GM12878 (cell line): ENCODE results near the gene DPF3. TPM values are rescaled to one million over a fixed set of nuclear protein-coding genes. Genes with fewer than 3 reads are reported as not detected.

Source experiments
- ATAC-seq: fragments of 200-7000 bp; cut with Tn5 transposase; 3 replicates; pipeline ENCODE4 v1.9.1; 2020; ENCODE audit warnings: mild to moderate bottlenecking, moderate library complexity
- BruUV-seq: library from RNA; stranded (reverse); fragments of 400-500 nt; replicated peaks from 2 replicates; lab custom pipeline; 2021; lab: Mats Ljungman, UMichigan
- CTCF ChIA-PET: fragments of 300-600 bp; sonication (Branson Sonifier 250); formaldehyde crosslinking; extraction: SDS; loops from one replicate; lab custom pipeline; 2021; ENCODE audit warnings: inconsistent platforms; lab: Yijun Ruan, JAX
- POLR2A ChIA-PET: fragments of 350-600 bp; formaldehyde crosslinking; extraction: SDS; loops from one replicate; lab custom pipeline; 2021; ENCODE audit warnings: inconsistent platforms; lab: Charles Lee
- RAD21 ChIA-PET: fragments of 300-600 bp; sonication (Branson Sonifier 250); formaldehyde crosslinking; loops from one replicate; lab custom pipeline; 2023; ENCODE audit warnings: antibody characterized with exemption; ENCODE audit not compliant: unreplicated experiment; lab: Charles Lee
- SMC1A ChIA-PET: fragments of 300-600 bp; sonication (Branson Sonifier 250); formaldehyde crosslinking; loops from one replicate; lab custom pipeline; 2023; ENCODE audit not compliant: unreplicated experiment, uncharacterized antibody; lab: Charles Lee
- DNase-seq: peaks from one replicate; pipeline ENCODE4 v3.0.0-alpha.2; 2011; ENCODE audit warnings: low read depth, low spot score
- FAIRE-seq: peaks from 3 replicates; lab custom pipeline; 2011; peaks lifted over from hg19 to GRCh38; lab: Jason Lieb, UNC
- H2AFZ ChIP-seq: 2 replicates; pipeline ENCODE4 v1.6.0; 2011; ENCODE audit warnings: low read depth, low read length, control low read depth; ENCODE audit not compliant: control insufficient read depth
- H3K27ac ChIP-seq: 2 replicates; pipeline ENCODE4 v1.5.1; 2011; ENCODE audit warnings: control low read depth; ENCODE audit not compliant: control insufficient read depth, insufficient read depth
- H3K27me3 ChIP-seq, 2 experiments: replicated peaks in 1 of 2; 2 replicates each; pipeline versions ENCODE4 v1.6.0 to v1.6.1; 2011; ENCODE audit warnings: low read length in 1 of 2; ENCODE audit not compliant: control insufficient read depth in 2 of 2, insufficient read depth in 2 of 2
- H3K36me3 ChIP-seq, 2 experiments: 2 replicates each; pipeline ENCODE4 v1.5.1; 2011; ENCODE audit warnings: low read length in 1 of 2; ENCODE audit not compliant: control insufficient read depth in 2 of 2, insufficient read depth in 2 of 2
- H3K4me1 ChIP-seq: 2 replicates; pipeline ENCODE4 v1.6.1; 2011; ENCODE audit warnings: mild to moderate bottlenecking, low read length, moderate library complexity, mixed read lengths; ENCODE audit not compliant: control insufficient read depth, insufficient read depth
- H3K4me2 ChIP-seq: 2 replicates; pipeline ENCODE4 v1.6.0; 2011; ENCODE audit warnings: control low read depth; ENCODE audit not compliant: control insufficient read depth, insufficient read depth
- H3K4me3 ChIP-seq: fragments of 200-600 bp; sonication (generic); 2 replicates; pipeline ENCODE4 v1.5.1; 2016
- H3K79me2 ChIP-seq: 2 replicates; pipeline ENCODE4 v1.6.0; 2011; ENCODE audit warnings: low read length; ENCODE audit not compliant: control insufficient read depth, insufficient read depth
- H3K9ac ChIP-seq: 2 replicates; pipeline ENCODE4 v1.8.0; 2011; ENCODE audit warnings: low read length, control low read depth, mixed read lengths; ENCODE audit not compliant: control insufficient read depth, insufficient read depth
- H3K9me3 ChIP-seq: replicated peaks from 3 replicates; pipeline ENCODE4 v1.5.1; 2011; ENCODE audit warnings: mild to moderate bottlenecking, low read length; ENCODE audit not compliant: control insufficient read depth, insufficient read depth
- H4K20me1 ChIP-seq: 2 replicates; pipeline ENCODE4 v1.6.0; 2011; ENCODE audit not compliant: control insufficient read depth, insufficient read depth
- ASH2L ChIP-seq: fragments of 300-600, 200-600 bp; sonication (generic); IDR thresholded peaks from 2 replicates; pipeline ENCODE4 v1.6.1; 2017; ENCODE audit warnings: low read depth, mild to moderate bottlenecking, borderline replicate concordance
- CHD1 ChIP-seq: IDR thresholded peaks from 2 replicates; pipeline ENCODE4 v1.6.1; 2012; ENCODE audit warnings: low read depth, low read length, improper control_type of control experiment
- CHD2 ChIP-seq: IDR thresholded peaks from 2 replicates; pipeline ENCODE4 v1.6.1; 2011; ENCODE audit warnings: low read depth, low read length, improper control_type of control experiment, borderline replicate concordance
- GABPA ChIP-seq: IDR thresholded peaks from 2 replicates; pipeline ENCODE4 v1.6.1; 2014; ENCODE audit warnings: antibody characterized with exemption, low read depth, mild to moderate bottlenecking, inconsistent platforms
- IRF5 ChIP-seq: fragments of 450-650 bp; IDR thresholded peaks from 2 replicates; pipeline ENCODE4 v1.6.1; 2017; ENCODE audit warnings: borderline replicate concordance
- MEF2A ChIP-seq: IDR thresholded peaks from 2 replicates; pipeline ENCODE4 v1.6.1; 2011; ENCODE audit warnings: low read depth, mild to moderate bottlenecking, low read length, moderate library complexity; ENCODE audit not compliant: insufficient read depth
- MXI1 ChIP-seq: fragments of 150-350 bp; IDR thresholded peaks from 2 replicates; pipeline ENCODE4 v1.6.1; 2011; ENCODE audit warnings: low read depth, mild to moderate bottlenecking, inconsistent platforms, low read length, improper control_type of control experiment
- NBN ChIP-seq: fragments of 450-650 bp; IDR thresholded peaks from 2 replicates; pipeline ENCODE4 v1.6.1; 2016
- NR2C2 ChIP-seq: IDR thresholded peaks from 2 replicates; pipeline ENCODE4 v1.6.1; 2011; ENCODE audit warnings: borderline replicate concordance, low read depth; ENCODE audit not compliant: control insufficient read depth, insufficient read length
- PAX8 ChIP-seq: fragments of 450-650 bp; IDR thresholded peaks from 2 replicates; pipeline ENCODE4 v1.6.1; 2017; ENCODE audit warnings: mild to moderate bottlenecking, moderate library complexity
- POU2F2 ChIP-seq: IDR thresholded peaks from 3 replicates; pipeline ENCODE4 v1.6.1; 2011; ENCODE audit warnings: low read depth, mild to moderate bottlenecking, low read length, borderline replicate concordance
- RBBP5 ChIP-seq: fragments of 200-600 bp; sonication (generic); conservative IDR thresholded peaks from 2 replicates; pipeline ENCODE4 v1.6.1; 2016
- RELA ChIP-seq: fragments of 450-650 bp; IDR thresholded peaks from 2 replicates; pipeline ENCODE4 v1.8.0; 2014; ENCODE audit warnings: borderline replicate concordance; ENCODE audit not compliant: partially characterized antibody
- SRF ChIP-seq, 2 experiments: IDR thresholded peaks; 2 replicates each; pipeline ENCODE4 v1.6.1; 2011; ENCODE audit warnings: low read depth in 2 of 2, low read length in 2 of 2, mild to moderate bottlenecking in 1 of 2, moderate library complexity in 1 of 2
- SUZ12 ChIP-seq: fragments of 200-600 bp; sonication (generic); IDR thresholded peaks from one replicate; pipeline ENCODE4 v1.6.1; 2018; ENCODE audit warnings: antibody characterized with exemption, mild to moderate bottlenecking; ENCODE audit not compliant: unreplicated experiment
- TAF1 ChIP-seq: IDR thresholded peaks from 2 replicates; pipeline ENCODE4 v1.6.1; 2011; ENCODE audit warnings: mild to moderate bottlenecking, low read depth, low read length, borderline replicate concordance
- TCF3 ChIP-seq: IDR thresholded peaks from 2 replicates; pipeline ENCODE4 v1.6.1; 2012; ENCODE audit warnings: low read depth, mild to moderate bottlenecking, low read length, borderline replicate concordance; ENCODE audit not compliant: insufficient read depth
- ZBTB4 ChIP-seq: fragments of 450-650 bp; formaldehyde crosslinking; IDR thresholded peaks from 2 replicates; pipeline ENCODE4 v1.4.0; 2022; ENCODE audit warnings: mild to moderate bottlenecking, moderate library complexity
- ZNF24 ChIP-seq: fragments of 450-650 bp; IDR thresholded peaks from 2 replicates; pipeline ENCODE4 v1.6.1; 2017; ENCODE audit warnings: antibody characterized with exemption, mild to moderate bottlenecking
- ZZZ3 ChIP-seq: IDR thresholded peaks from 2 replicates; pipeline ENCODE4 v1.6.1; 2011; ENCODE audit warnings: low read depth; ENCODE audit not compliant: control insufficient read depth, insufficient read length
- WGBS: methylation state at CpG from one replicate; pipeline ENCODE4 v1.1.6; 2016; ENCODE audit warnings: low lambda C conversion rate; ENCODE audit not compliant: insufficient replicate concordance, insufficient coverage; ENCODE audit errors: missing lambda C conversion rate; 5-methylcytosine and 5-hydroxymethylcytosine counted together
- in situ Hi-C: fragments of 300-500 bp; cut with MboI; formaldehyde crosslinking; loops from 9 replicates; pipeline ENCODE4 v1.14.3; 2018; ENCODE audit warnings: mixed read lengths
- intact Hi-C: fragments of 100-400 bp; cut with micrococcal nuclease; formaldehyde crosslinking; loops from one replicate; pipeline ENCODE4 v1.14.2; 2022; ENCODE audit not compliant: unreplicated experiment
- polyA plus RNA-seq, 11 experiments: library from polyadenylated mRNA; depleted of rRNA in 4 of 11; unstranded in 6 of 11; stranded (reverse) in 5 of 11; fragments of >200 nt; fragmentation: Nextera tagmentation in 4 of 11; fragmentation: Illumina TruSeq in 1 of 11; extraction: Ambion mirVana in 4 of 11; extraction: Trizol in 1 of 11; gene quantifications; 1 replicate in 1 of 11; 2 replicates in 10 of 11; pipeline versions ENCODE4 v1.2.1 to v1.2.3, GENCODE V29; 2011 to 2016; ENCODE audit warnings: inconsistent platforms in 2 of 11, missing spikeins in 2 of 11, low read depth in 1 of 11
- total RNA-seq, 4 experiments: library from RNA; depleted of rRNA in 3 of 4; stranded (reverse); fragments of >200 nt in 3 of 4; fragmentation: Illumina TruSeq in 1 of 4; extraction: Trizol in 1 of 4; gene quantifications; 2 replicates each; pipeline versions ENCODE4 v1.2.1 to v1.2.3, GENCODE V29; 2013 to 2021

The DPF3 gene
- total and polyA plus RNA-seq, 10 of the 15 experiments (the other 5 are each of a cell fraction or from before 2014, with no cell fraction given): 0.69 to 8.0 (median 2.2) TPM

GRCh38 chr14:72876005-72876709 is 17.7 kb downstream of the DPF3 start:
- H3K36me3 ChIP-seq: no peaks in the 10 kb centered on the region
- no peak overlapping the region for H3K27ac ChIP-seq
- H3K4me2 ChIP-seq: no peak overlapping the region
- H3K9ac ChIP-seq: no peak overlapping the region
- no peaks in the 10 kb centered on the region for H4K20me1 ChIP-seq
- no peak overlapping the region for H3K4me3 ChIP-seq
- ATAC-seq (no peak), DNase-seq (no peak), FAIRE-seq (no peak)
- H3K4me1 ChIP-seq: peaks cover 12% of the 10 kb centered on the region
- TF ChIP-seq POU2F2 (no peak), ASH2L (no peak), SUZ12 (no peak), NR2C2 (no peak), TCF3 (no peak), RELA (no peak), ZBTB4 (CRISPR knock-in tag) (no peak), CHD1 (no peak), MXI1 (no peak), NBN (no peak), IRF5 (no peak), ZZZ3 (no peak), ZNF24 (no peak), GABPA (no peak), RBBP5 (no peak), CHD2 (no peak), MEF2A (no peak), TAF1 (no peak), SRF (IDR thresholded peaks at IDR 0.05; ENCODE audit: low read depth in 2 of 2, low read length in 2 of 2) (no peak), PAX8 (no peak)
- H3K79me2 ChIP-seq: no peaks in the 10 kb centered on the region
- H3K27me3 ChIP-seq: no peaks in the 10 kb centered on the region
- POLR2A ChIA-PET: interaction anchor here (1.0 kb wide), 1 partner anchor 19 kb away, joined by 3 read pairs; no protein-coding TSS in a partner anchor
- peaks cover 4% of the 10 kb centered on the region; the same call in 2 of the 3 replicates for H3K9me3 ChIP-seq
- BruUV-seq: no TSS peak
- intact Hi-C loops (no loop called here), in situ Hi-C loops (no loop called here)
- no peak overlapping the region for H2AFZ ChIP-seq
- WGBS: 43% methylated on average over 9 of the region's 9 CpGs
- CTCF ChIA-PET: interaction anchor here (0.9 kb wide), 1 partner anchor 250 kb away, joined by 3 read pairs; no protein-coding TSS in a partner anchor
- RAD21 ChIA-PET: no interaction called here
- SMC1A ChIA-PET: interaction anchor here (0.8 to 0.9 kb wide), 2 partner anchors 16 to 95 kb away, joined by 3 read pairs; no protein-coding TSS in a partner anchor
